HepG2 (cell line): ENCODE measurements around the gene SLC23A3. TPM values are rescaled to one million over a fixed set of nuclear protein-coding genes. Genes with fewer than 3 reads are reported as not detected.

Experiments
- AHR ChIP-seq: IDR thresholded peaks from 2 replicates; pipeline ENCODE4 v1.6.1; 2018; ENCODE audit warnings: missing genetic modification reagents, missing compliant biosample characterization
- ATF4 ChIP-seq, 2 experiments: fragments of 450-650 bp in 1 of 2; sonication (generic) in 1 of 2; formaldehyde crosslinking; IDR thresholded peaks; 2 replicates each; pipeline versions ENCODE4 v1.5.0 to v1.8.0; 2020 to 2022; ENCODE audit warnings: mild to moderate bottlenecking in 1 of 2, missing genetic modification reagents in 1 of 2
- CBX2 ChIP-seq, 2 experiments: fragments of 200-600 bp in 1 of 2; sonication (generic); formaldehyde crosslinking in 1 of 2; IDR thresholded peaks; 2 replicates each; pipeline versions ENCODE4 v1.7.0 to v1.8.1; 2018 to 2022; ENCODE audit warnings: low read depth in 2 of 2, low read length in 1 of 2, mild to moderate bottlenecking in 1 of 2, missing genetic modification reagents in 1 of 2
- FOXA1 ChIP-seq, 2 experiments: fragments of 450-650 bp in 1 of 2; sonication (generic) in 1 of 2; formaldehyde crosslinking in 1 of 2; IDR thresholded peaks; 2 replicates each; pipeline versions ENCODE4 v1.4.0 to v1.6.1; 2016 to 2020; ENCODE audit warnings: missing genetic modification reagents in 1 of 2
- HNF1A ChIP-seq, 2 experiments: sonication (generic) in 1 of 2; formaldehyde crosslinking in 1 of 2; IDR thresholded peaks; 2 replicates each; pipeline versions ENCODE4 v1.4.0 to v1.6.1; 2016 to 2020; ENCODE audit warnings: borderline replicate concordance in 1 of 2, low read depth in 1 of 2, mild to moderate bottlenecking in 1 of 2, missing genetic modification reagents in 1 of 2
- HOXA9 ChIP-seq: sonication (generic); formaldehyde crosslinking; IDR thresholded peaks from 2 replicates; pipeline ENCODE4 v1.8.1; 2022; ENCODE audit warnings: missing genetic modification reagents, mild to moderate bottlenecking, moderate library complexity, borderline replicate concordance
- IRF1 ChIP-seq: sonication (generic); formaldehyde crosslinking; IDR thresholded peaks from 2 replicates; pipeline ENCODE4 v1.4.0; 2020; ENCODE audit warnings: low read depth, mild to moderate bottlenecking, missing genetic modification reagents
- SMC3 ChIP-seq: IDR thresholded peaks from 2 replicates; pipeline ENCODE4 v1.6.1; 2011; ENCODE audit warnings: low read length, improper control_type of control experiment
- SRSF4 ChIP-seq: fragments of 200-400 bp; formaldehyde crosslinking; IDR thresholded peaks from one replicate; pipeline ENCODE4 v1.6.1; 2018; ENCODE audit warnings: mild to moderate bottlenecking, low read depth, low read length, moderate library complexity; ENCODE audit not compliant: poor library complexity, severe bottlenecking
- ZFP62 ChIP-seq: sonication (generic); formaldehyde crosslinking; IDR thresholded peaks from 2 replicates; pipeline ENCODE4 v1.4.0; 2020; ENCODE audit warnings: missing genetic modification reagents
- ZNF34 ChIP-seq: sonication (generic); formaldehyde crosslinking; IDR thresholded peaks from 2 replicates; pipeline ENCODE4 v1.4.0; 2020; ENCODE audit warnings: mild to moderate bottlenecking, missing genetic modification reagents, borderline replicate concordance
- ZNF460 ChIP-seq: sonication (generic); formaldehyde crosslinking; IDR thresholded peaks from 2 replicates; pipeline ENCODE4 v1.5.1; 2020; ENCODE audit warnings: missing genetic modification reagents, mild to moderate bottlenecking, borderline replicate concordance
- ZNF496 ChIP-seq: sonication (generic); formaldehyde crosslinking; IDR thresholded peaks from 2 replicates; pipeline ENCODE4 v1.8.1; 2023; ENCODE audit warnings: mild to moderate bottlenecking, moderate library complexity, missing genetic modification reagents; ENCODE audit not compliant: insufficient replicate concordance
- ZNF570 ChIP-seq: sonication (generic); formaldehyde crosslinking; IDR thresholded peaks from 2 replicates; pipeline ENCODE4 v1.4.0; 2020; ENCODE audit warnings: mild to moderate bottlenecking, missing genetic modification reagents, borderline replicate concordance
- ZNF580 ChIP-seq: IDR thresholded peaks from 2 replicates; pipeline ENCODE4 v1.6.1; 2016; ENCODE audit warnings: low read depth, borderline replicate concordance
- ZNF589 ChIP-seq: sonication (generic); formaldehyde crosslinking; conservative IDR thresholded peaks from 2 replicates; pipeline ENCODE4 v1.8.0; 2022; ENCODE audit warnings: mild to moderate bottlenecking, moderate library complexity, missing genetic modification reagents
- ZNF720 ChIP-seq: sonication (generic); formaldehyde crosslinking; IDR thresholded peaks from 2 replicates; pipeline ENCODE4 v1.4.0; 2020; ENCODE audit warnings: missing genetic modification reagents
- polyA plus RNA-seq, 8 experiments: library from polyadenylated mRNA; depleted of rRNA in 3 of 8; stranded (reverse) in 7 of 8; unstranded in 1 of 8; fragments of >200 nt; fragmentation: Illumina TruSeq in 4 of 8; extraction: Trizol in 4 of 8; gene quantifications; 2 replicates each; pipeline versions ENCODE4 v1.2.1 to v1.2.3, GENCODE V29; 2011 to 2016; ENCODE audit warnings: low read depth in 4 of 8, missing spikeins in 1 of 8, mixed read lengths in 1 of 8; ENCODE audit not compliant: insufficient read depth in 1 of 8
- total RNA-seq, 5 experiments: library from RNA; depleted of rRNA; stranded (reverse); fragments of >200 nt; fragmentation: Illumina TruSeq; extraction: Trizol; gene quantifications; 2 replicates each; pipeline ENCODE4 v1.2.3, GENCODE V29; 2016; ENCODE audit warnings: low read depth in 1 of 5
- TF ChIP-seq, protein P1 (sequence below): sonication (generic); formaldehyde crosslinking; conservative IDR thresholded peaks from 2 replicates; pipeline ENCODE4 v1.8.0; 2022; ENCODE audit warnings: missing genetic modification reagents

SLC23A3 gene
- total and polyA plus RNA-seq, 2 of the 13 experiments (the other 11 are each of a cell fraction or from before 2014, with no cell fraction given) = 0.38 to 0.78 TPM

GRCh38 chr2:219177552-219178376 is 7.9 kb upstream of the SLC23A3 start, which contains the start of gene RETREG2 (continued):
- TF ChIP-seq HNF1A (IDR thresholded peaks at IDR 0.05; ENCODE audit: low read depth) (no peak), HNF1A (CRISPR knock-in tag; IDR thresholded peaks at IDR 0.05; ENCODE audit: borderline replicate concordance) (peak; percentile 65; the same call in 1 of the 2 replicates), SRSF4 (no peak), SMC3 (no peak), ZNF580 (peak; percentile 70; the same call in 1 of the 2 replicates), ZNF589 (CRISPR knock-in tag) (peak; percentile 54; the same call in 1 of the 2 replicates), CBX2 (IDR thresholded peaks at IDR 0.05; ENCODE audit: low read depth, low read length) (no peak), CBX2 (CRISPR knock-in tag; IDR thresholded peaks at IDR 0.05; ENCODE audit: low read depth) (no peak), ZNF460 (CRISPR knock-in tag) (no peak; the same call in 1 of the 2 replicates), ZNF720 (CRISPR knock-in tag) (no peak), ATF4 (CRISPR knock-in tag; IDR thresholded peaks at IDR 0.05) (peak in 1 of 2 experiments; percentile 83; a peak in 2 of 4 replicates), ZNF34 (CRISPR knock-in tag) (peak; percentile 88), FOXA1 (IDR thresholded peaks at IDR 0.05) (no peak), FOXA1 (CRISPR knock-in tag; IDR thresholded peaks at IDR 0.05) (peak; percentile 92), IRF1 (CRISPR knock-in tag) (0 out of 2 replicates have a peak, but pooled peaks have one; percentile 59), ZNF570 (CRISPR knock-in tag) (peak; percentile 88; the same call in 1 of the 2 replicates), AHR (no peak), ZFP62 (CRISPR knock-in tag) (0 out of 2 replicates have a peak, but pooled peaks have one; percentile 43), ZNF496 (no peak), HOXA9 (no peak)
- TF ChIP-seq, protein P1, sequence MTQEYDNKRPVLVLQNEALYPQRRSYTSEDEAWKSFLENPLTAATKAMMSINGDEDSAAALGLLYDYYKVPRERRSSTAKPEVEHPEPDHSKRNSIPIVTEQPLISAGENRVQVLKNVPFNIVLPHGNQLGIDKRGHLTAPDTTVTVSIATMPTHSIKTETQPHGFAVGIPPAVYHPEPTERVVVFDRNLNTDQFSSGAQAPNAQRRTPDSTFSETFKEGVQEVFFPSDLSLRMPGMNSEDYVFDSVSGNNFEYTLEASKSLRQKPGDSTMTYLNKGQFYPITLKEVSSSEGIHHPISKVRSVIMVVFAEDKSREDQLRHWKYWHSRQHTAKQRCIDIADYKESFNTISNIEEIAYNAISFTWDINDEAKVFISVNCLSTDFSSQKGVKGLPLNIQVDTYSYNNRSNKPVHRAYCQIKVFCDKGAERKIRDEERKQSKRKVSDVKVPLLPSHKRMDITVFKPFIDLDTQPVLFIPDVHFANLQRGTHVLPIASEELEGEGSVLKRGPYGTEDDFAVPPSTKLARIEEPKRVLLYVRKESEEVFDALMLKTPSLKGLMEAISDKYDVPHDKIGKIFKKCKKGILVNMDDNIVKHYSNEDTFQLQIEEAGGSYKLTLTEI (CRISPR knock-in tag) = no peak
